ENCODE measurements around the gene PERP.
A peak's percentile ranks its signal among the peaks of the same experiment; 100 is the strongest.
"Not testable (repeated sequence)": the region's sequence is repeated elsewhere in the genome, so short reads cannot be mapped to it uniquely, and the experiment has no call there.

Gene PERP

DNA sequence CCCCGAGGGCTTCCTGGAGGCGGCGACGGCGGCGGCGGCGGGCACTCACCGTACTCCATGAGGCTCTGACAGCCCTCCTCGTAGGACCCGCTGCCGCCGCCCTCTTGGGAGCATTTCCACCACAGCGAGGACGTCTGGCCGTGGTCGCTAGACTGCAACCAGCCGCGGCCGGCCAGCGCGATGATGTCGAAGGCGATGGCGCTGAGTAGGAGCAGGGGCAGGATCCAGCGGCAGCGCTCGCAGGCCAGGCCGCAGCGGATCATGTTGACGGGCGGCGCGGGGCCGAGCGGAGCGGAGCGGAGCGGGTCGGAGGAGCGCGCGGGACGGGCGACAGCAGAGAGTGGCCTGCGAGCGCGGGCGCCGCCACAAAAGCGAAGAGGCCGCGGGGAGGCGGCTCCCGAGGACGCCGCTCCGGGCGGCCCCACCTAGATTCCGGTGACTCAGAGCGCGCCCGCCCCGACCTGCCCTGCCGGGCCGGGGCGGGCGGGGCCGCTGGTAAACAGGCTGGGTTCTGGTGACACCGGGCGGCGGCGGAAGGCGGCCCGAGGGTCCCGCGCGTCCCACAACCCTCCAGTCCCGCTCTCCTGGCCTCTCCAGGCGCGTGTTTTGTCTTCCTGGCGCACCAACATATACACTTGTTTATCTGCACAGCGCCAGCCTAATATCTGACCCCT lies at the start of gene PERP:
Gene PERP, minus strand, starts transcription at position 342 of the 674 bp plus-strand sequence. Its CDS starts 79 bp downstream, at position 263.
- peaks cover 7% of the 10 kb centered on the region for H3K4me1 ChIP-seq (ENCODE audit: insufficient read depth, low read length)
- H3K9me3 ChIP-seq (ENCODE audit: low read length) = no peaks in the 10 kb centered on the region
- no peaks in the 10 kb centered on the region for H3K36me3 ChIP-seq (ENCODE audit: insufficient read depth, low read length)
- peaks cover 41% of the 10 kb centered on the region for H3K27me3 ChIP-seq (ENCODE audit: insufficient read depth, low read length)
- peak within 1 kb of the TSS; percentile 51 for H3K4me3 ChIP-seq (ENCODE audit: low read length)
- peak within 1 kb of the TSS; percentile 92 for H2AFZ ChIP-seq (ENCODE audit: low read depth, low read length)

DNA sequence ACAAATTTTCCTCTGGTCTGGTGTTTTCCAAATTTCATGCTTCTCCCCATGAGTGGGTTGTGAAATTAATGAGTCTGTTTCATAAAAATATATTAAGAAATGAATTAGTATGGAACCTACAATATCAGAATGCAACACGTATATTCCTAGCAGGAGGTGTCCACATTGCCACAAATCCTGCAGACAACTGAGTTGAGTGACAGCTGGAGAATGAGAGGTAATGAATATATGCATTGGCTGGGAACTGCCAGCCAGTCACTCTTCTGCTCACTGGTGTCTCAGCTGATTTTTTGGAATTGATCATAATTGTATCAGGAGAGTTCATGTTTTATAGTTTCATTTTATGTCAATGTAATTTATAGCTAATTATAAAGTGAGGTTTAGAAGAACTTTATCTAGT lies 48.2 kb upstream of the PERP start:
- Histone ChIP-seq H3K27me3 (ENCODE audit: insufficient read depth, low read length) (peaks cover 13% of the 10 kb centered on the region), H3K4me1 (ENCODE audit: insufficient read depth, low read length) (no peaks in the 10 kb centered on the region), H3K36me3 (ENCODE audit: insufficient read depth, low read length) (no peaks in the 10 kb centered on the region), H2AFZ (ENCODE audit: low read depth, low read length) (no peak overlapping the region), H3K9me3 (ENCODE audit: low read length) (no peaks in the 10 kb centered on the region), H3K4me3 (ENCODE audit: low read length) (no peak overlapping the region)

- Histone ChIP-seq H3K4me3 (ENCODE audit: low read length) (no peak overlapping the region), H3K9me3 (ENCODE audit: low read length) (no peaks in the 10 kb centered on the region), H3K36me3 (ENCODE audit: insufficient read depth, low read length) (no peaks in the 10 kb centered on the region), H2AFZ (ENCODE audit: low read depth, low read length) (no peak overlapping the region), H3K4me1 (ENCODE audit: insufficient read depth, low read length) (no peaks in the 10 kb centered on the region), H3K27me3 (ENCODE audit: insufficient read depth, low read length) (no peaks in the 10 kb centered on the region)
Observed at GRCh38 chr6:138146544-138146943, 39.3 kb upstream of the PERP start.

DNA sequence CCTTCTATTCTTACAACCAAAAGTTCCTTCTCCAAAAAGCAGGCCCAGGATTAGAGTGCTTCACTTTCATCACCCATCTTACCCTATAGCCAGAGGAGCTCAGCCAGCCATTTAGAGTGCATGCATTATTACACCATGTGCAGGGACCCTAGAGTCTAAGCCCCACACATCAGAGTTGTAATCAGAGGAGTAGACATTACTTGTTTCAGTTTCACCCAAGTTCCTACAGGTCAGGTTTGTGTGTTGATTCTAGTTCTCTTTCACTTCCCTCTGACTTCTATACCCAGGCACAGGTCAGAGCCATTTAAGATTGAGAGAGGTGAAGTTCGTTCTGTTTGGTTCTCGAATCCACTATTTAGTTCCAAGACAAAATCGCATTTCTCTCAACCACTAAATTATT lies 38.2 kb upstream of the PERP start:
- Histone ChIP-seq H3K36me3 (ENCODE audit: insufficient read depth, low read length) (no peaks in the 10 kb centered on the region), H2AFZ (ENCODE audit: low read depth, low read length) (no peak overlapping the region), H3K4me1 (ENCODE audit: insufficient read depth, low read length) (no peaks in the 10 kb centered on the region), H3K27me3 (ENCODE audit: insufficient read depth, low read length) (no peaks in the 10 kb centered on the region), H3K4me3 (ENCODE audit: low read length) (no peak overlapping the region), H3K9me3 (ENCODE audit: low read length) (no peaks in the 10 kb centered on the region)

- Histone ChIP-seq H2AFZ (ENCODE audit: low read depth, low read length) (no peak overlapping the region), H3K9me3 (ENCODE audit: low read length) (no peaks in the 10 kb centered on the region), H3K36me3 (ENCODE audit: insufficient read depth, low read length) (no peaks in the 10 kb centered on the region), H3K4me3 (ENCODE audit: low read length) (no peak overlapping the region), H3K27me3 (ENCODE audit: insufficient read depth, low read length) (no peaks in the 10 kb centered on the region), H3K4me1 (ENCODE audit: insufficient read depth, low read length) (no peaks in the 10 kb centered on the region)
Observed at GRCh38 chr6:138142806-138143205, 35.6 kb upstream of the PERP start.

DNA sequence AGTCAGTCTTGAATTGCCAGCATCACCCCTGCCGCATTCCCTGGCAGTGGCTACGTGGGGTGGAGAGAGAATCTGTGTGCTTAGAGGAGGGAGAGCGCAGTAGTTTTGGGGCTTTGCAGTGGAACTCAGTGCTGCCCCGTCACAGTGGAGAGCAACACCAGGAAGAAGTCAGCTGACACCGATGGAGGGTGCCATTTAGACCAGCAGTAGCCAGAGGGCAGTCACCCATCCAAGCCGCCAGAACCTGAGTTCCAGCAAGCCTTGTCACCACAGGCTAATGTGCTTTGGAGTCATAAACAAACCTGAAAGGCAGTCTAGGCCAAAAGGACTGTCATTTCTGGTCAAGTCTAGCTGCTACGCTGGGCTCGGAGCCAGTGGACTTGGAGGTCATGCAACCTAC lies 22.0 kb upstream of the PERP start:
- no peaks in the 10 kb centered on the region for H3K36me3 ChIP-seq (ENCODE audit: insufficient read depth, low read length)
- no peak overlapping the region for H3K4me3 ChIP-seq (ENCODE audit: low read length)
- H2AFZ ChIP-seq (ENCODE audit: low read depth, low read length) = no peak overlapping the region
- no peaks in the 10 kb centered on the region for H3K9me3 ChIP-seq (ENCODE audit: low read length)
- H3K27me3 ChIP-seq (ENCODE audit: insufficient read depth, low read length) = no peaks in the 10 kb centered on the region
- H3K4me1 ChIP-seq (ENCODE audit: insufficient read depth, low read length) = no peaks in the 10 kb centered on the region

- H3K9me3 ChIP-seq (ENCODE audit: low read length) = no peaks in the 10 kb centered on the region
- H3K27me3 ChIP-seq (ENCODE audit: insufficient read depth, low read length) = no peaks in the 10 kb centered on the region
- no peaks in the 10 kb centered on the region for H3K36me3 ChIP-seq (ENCODE audit: insufficient read depth, low read length)
- H3K4me3 ChIP-seq (ENCODE audit: low read length) = no peak overlapping the region
- no peaks in the 10 kb centered on the region for H3K4me1 ChIP-seq (ENCODE audit: insufficient read depth, low read length)
- H2AFZ ChIP-seq (ENCODE audit: low read depth, low read length) = no peak overlapping the region
Observed at GRCh38 chr6:138128096-138128495, 20.9 kb upstream of the PERP start.

DNA sequence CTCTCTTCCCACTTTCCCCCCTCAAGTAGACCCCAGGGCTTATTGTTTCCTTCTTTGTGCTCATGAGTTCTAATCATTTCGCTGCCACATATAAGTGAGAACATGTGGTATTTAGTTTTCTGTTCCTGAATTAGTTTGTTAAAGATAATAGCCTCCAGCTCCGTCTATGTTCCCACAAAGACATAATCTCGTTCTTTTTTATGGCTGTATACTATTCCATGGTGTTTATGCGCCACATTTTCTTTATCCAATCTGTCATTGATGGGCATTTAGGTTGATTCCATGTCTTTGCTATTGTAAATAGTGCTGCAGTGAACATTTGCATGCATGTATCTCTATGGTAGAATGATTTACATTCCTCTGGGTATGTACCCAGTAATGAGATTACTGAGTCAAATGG lies 16.9 kb upstream of the PERP start:
- Histone ChIP-seq H2AFZ (ENCODE audit: low read depth, low read length) (no peak overlapping the region), H3K9me3 (ENCODE audit: low read length) (no peaks in the 10 kb centered on the region), H3K27me3 (ENCODE audit: insufficient read depth, low read length) (no peaks in the 10 kb centered on the region), H3K36me3 (ENCODE audit: insufficient read depth, low read length) (no peaks in the 10 kb centered on the region), H3K4me3 (ENCODE audit: low read length) (no peak overlapping the region), H3K4me1 (ENCODE audit: insufficient read depth, low read length) (no peaks in the 10 kb centered on the region)

DNA sequence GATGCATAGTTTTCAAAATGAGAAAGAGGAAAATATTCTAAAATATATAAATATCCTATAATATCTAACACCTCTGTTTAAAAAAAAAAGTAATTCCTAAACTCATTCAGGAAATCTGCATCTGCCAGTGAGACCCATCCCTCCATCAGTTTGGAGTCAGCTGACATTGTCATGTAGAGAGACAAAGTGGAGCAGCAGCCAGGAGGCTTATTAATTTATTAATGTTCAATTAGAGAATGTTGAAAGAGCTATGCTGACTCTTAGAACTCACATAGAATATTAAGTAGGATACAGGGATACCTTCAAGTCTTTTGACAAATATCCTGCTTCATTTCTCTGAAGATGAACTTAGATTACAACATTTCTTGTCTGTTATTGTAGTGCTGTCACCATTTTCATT lies 12.8 kb upstream of the PERP start:
- no peaks in the 10 kb centered on the region for H3K27me3 ChIP-seq (ENCODE audit: insufficient read depth, low read length)
- H3K4me3 ChIP-seq (ENCODE audit: low read length) = no peak overlapping the region
- H3K9me3 ChIP-seq (ENCODE audit: low read length) = no peaks in the 10 kb centered on the region
- no peaks in the 10 kb centered on the region for H3K4me1 ChIP-seq (ENCODE audit: insufficient read depth, low read length)
- H2AFZ ChIP-seq (ENCODE audit: low read depth, low read length) = no peak overlapping the region
- no peaks in the 10 kb centered on the region for H3K36me3 ChIP-seq (ENCODE audit: insufficient read depth, low read length)

- not testable (repeated sequence) for H3K9me3 ChIP-seq (ENCODE audit: low read length); H3K36me3 ChIP-seq (ENCODE audit: insufficient read depth, low read length); H3K4me3 ChIP-seq (ENCODE audit: low read length); H3K27me3 ChIP-seq (ENCODE audit: insufficient read depth, low read length); H2AFZ ChIP-seq (ENCODE audit: low read depth, low read length); H3K4me1 ChIP-seq (ENCODE audit: insufficient read depth, low read length)
Observed at GRCh38 chr6:138119229-138119628, 12.0 kb upstream of the PERP start.

- Histone ChIP-seq H2AFZ (ENCODE audit: low read depth, low read length) (no peak overlapping the region), H3K27me3 (ENCODE audit: insufficient read depth, low read length) (no peaks in the 10 kb centered on the region), H3K4me1 (ENCODE audit: insufficient read depth, low read length) (no peaks in the 10 kb centered on the region), H3K36me3 (ENCODE audit: insufficient read depth, low read length) (no peaks in the 10 kb centered on the region), H3K4me3 (ENCODE audit: low read length) (no peak overlapping the region), H3K9me3 (ENCODE audit: low read length) (no peaks in the 10 kb centered on the region)
Observed at GRCh38 chr6:138117376-138117914, 10.2 kb upstream of the PERP start.

DNA sequence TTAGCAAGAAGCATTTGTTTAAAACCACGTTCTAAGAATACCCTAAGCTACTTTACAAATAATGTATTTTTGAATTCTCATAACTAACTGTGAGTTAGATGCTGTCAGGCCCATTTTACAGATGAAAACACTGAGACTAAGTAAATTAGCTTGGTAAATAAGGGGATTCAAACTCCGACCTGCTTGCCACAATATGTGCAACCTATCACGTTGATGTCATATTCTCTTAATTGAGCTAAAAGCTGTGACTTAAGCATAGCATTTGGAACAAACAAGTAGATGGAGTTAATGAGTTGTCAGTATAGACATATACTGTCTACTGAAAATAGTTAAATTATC lies 9.4 kb upstream of the PERP start:
- H3K4me1 ChIP-seq (ENCODE audit: insufficient read depth, low read length) = no peaks in the 10 kb centered on the region
- no peak overlapping the region for H3K4me3 ChIP-seq (ENCODE audit: low read length)
- H3K27me3 ChIP-seq (ENCODE audit: insufficient read depth, low read length) = no peaks in the 10 kb centered on the region
- H2AFZ ChIP-seq (ENCODE audit: low read depth, low read length) = no peak overlapping the region
- H3K36me3 ChIP-seq (ENCODE audit: insufficient read depth, low read length) = no peaks in the 10 kb centered on the region
- H3K9me3 ChIP-seq (ENCODE audit: low read length) = no peaks in the 10 kb centered on the region

DNA sequence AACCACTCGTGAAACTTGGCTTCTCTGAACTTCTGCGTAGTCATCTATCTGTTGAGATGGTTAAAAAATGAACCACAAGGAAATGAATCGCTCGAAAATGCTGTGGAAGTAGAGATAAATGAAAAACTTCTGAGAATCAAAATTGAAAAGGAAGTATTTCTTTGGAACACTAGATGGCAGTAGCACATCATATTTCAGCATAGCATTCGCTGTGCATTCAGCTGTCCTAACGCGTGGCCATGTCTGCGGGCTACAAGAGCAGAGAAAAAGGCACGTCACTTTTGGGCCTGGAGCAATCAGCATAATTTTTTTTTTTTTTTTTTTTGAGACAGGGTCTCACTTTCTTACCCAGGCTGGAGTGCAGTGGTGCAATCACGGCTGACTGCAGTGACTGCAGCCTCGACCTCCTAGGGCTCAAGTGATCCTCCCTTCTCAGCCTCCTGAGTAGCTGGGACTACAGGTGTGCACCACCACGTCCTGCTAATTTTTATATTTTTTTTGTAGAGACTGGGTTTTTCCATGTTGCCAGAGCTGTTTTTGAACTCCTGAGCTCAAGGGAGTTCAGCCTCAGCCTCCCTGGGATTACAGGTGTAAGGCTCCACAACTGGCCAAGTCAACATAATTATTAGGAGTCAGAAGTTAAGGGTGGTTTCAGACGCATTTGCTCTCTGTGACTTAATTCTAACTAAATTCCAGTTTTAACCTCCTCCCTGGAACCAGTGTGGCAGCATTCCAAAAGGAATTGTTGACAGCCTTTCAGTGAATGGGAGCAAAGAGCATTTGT lies 8.8 kb upstream of the PERP start:
- Histone ChIP-seq H3K4me1 (ENCODE audit: insufficient read depth, low read length) (no peaks in the 10 kb centered on the region), H3K9me3 (ENCODE audit: low read length) (no peaks in the 10 kb centered on the region), H2AFZ (ENCODE audit: low read depth, low read length) (no peak overlapping the region), H3K4me3 (ENCODE audit: low read length) (no peak overlapping the region), H3K27me3 (ENCODE audit: insufficient read depth, low read length) (no peaks in the 10 kb centered on the region), H3K36me3 (ENCODE audit: insufficient read depth, low read length) (no peaks in the 10 kb centered on the region)

Data from neuron (in vitro differentiated cells).